Jurkat, Clone E6-1 (cell line): ENCODE measurements around the gene TXNRD3.
"Not testable (repeated sequence)": the region's sequence is repeated elsewhere in the genome, so short reads cannot be mapped to it uniquely, and the experiment has no call there.

Experiments used
- DNase-seq: peaks from one replicate; pipeline ENCODE4 v3.0.0-alpha.2; 2011; ENCODE audit warnings: low read depth, low spot score
- H3K4me3 ChIP-seq: 2 replicates; pipeline ENCODE4 v1.5.1; 2011; ENCODE audit warnings: mild to moderate bottlenecking, low read length, control low read depth, moderate library complexity

The TXNRD3 gene

DNA sequence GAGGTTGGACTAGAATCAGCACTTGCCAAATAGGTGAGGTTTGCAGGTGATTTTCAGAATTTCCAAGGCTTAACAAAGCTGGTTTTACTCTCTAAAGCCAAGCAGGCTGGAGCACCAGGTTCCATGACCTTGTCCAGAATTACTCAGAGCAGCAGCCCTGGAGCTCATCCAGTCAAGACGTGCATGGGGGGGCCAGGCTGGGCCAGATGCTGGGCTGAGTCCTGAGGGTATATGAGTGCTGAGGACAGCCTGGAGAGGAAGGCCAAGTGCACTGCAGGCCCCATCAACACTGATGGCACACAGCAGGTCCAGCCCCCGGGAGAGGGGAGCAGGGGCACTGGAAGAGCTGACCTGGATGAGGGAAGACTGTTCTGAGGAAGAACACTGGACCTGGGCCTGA lies 3.0 kb upstream of the TXNRD3 start:
- DNase-seq = no peak
- no peak overlapping the region for H3K4me3 ChIP-seq

DNA sequence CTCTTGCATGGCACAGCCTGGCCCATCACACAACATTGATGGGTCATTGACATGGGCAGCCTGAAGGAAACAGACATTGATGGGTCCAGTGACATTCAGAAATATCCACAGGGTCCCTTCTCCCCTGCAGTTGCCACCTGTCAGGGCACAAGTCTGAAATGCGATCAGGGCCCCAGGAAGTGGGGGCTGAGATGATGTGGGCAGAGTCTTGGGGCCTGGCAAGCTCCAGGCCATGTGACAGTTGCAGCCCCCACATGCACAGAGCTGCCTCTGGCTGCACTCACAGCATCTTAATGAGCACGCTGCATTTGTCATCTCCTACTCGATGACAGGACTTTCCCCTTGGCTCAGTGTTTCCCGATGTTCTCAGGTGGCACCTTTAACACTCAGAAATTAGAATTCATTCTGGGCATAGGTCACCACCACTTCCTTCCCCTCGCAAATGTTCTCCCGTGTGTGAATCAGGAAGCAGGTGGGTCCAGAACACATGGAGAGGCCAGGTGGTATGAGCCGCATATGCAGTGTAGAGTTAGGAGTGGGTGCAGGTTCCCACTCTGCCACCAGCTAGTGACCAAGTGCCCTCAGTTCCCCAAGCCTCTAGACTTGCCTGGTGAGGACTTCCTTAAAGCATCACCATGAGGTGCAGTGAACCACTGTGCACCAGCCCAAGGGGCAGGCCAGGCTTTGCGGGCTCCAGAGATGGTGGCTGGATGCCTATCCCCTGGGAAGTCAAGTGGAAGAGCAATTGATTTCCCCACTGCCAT lies 1.6 kb upstream of the TXNRD3 start:
- H3K4me3 ChIP-seq = no peak overlapping the region
- no peak for DNase-seq

DNA sequence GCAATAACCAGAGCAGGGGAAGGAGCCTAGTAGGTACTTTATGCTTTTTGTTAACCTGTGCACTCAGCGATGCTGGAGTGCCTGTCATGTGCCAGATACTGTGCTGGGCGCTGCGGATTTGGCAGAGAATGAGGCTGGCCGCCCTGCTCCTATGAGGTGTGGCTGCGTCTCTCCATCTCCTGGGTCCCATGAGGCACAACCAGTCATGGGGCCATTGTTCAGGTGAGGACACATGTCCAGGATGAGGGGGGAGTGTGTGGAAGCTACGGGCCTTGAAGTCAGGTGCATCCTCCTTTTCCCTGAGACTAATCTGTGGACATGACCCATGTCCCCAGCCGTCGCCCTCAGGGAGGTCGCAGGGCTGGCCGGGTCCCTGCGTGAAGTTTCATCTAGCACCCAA lies 963 bp upstream of the TXNRD3 start:
- DNase-seq = no peak
- H3K4me3 ChIP-seq = no peak overlapping the region

DNA sequence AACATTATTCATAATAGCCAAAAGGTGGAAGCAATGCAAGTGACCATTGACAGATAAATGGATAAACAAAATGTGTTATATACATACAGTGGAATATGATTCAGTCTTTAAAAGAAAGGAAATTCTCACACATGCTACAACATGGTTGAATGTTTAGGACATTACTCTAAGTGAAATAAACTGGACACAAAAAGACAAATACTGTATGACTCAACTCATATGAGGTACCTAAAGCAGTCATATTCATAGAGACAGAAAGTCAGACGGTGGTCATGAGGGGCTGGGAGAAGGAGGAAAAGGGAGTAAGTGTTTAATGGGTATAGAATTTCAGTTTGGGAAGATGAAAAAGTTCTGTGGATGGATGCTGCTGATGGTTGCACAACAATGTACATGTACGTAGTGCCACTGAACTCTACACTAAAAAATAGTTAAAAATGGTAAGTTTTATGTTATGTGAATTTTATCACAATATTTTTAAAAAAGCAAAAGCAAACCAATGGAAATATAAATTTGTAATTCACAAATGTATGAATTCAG lies 5.3 kb downstream of the TXNRD3 start:
- no peak for DNase-seq
- H3K4me3 ChIP-seq = no peak overlapping the region

DNA sequence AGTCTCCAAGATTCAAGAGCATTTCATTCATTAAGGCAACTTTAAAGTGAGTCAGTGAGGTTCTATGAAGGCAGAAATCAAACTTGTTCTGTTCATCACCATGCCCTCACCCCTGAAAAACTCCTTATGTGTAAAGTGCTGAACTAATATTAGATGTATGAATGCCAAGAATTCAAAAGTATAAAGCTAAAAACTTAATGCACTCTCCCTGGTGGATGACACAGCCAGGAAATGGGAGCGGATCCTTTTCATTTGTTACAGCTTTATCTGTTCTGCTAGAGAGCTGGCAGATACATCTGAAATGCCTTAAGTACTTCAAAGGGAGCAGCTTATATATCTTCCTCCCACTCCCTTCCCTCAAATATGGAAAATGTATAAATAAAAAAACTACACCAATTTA lies 8.2 kb downstream of the TXNRD3 start:
- H3K4me3 ChIP-seq = no peak overlapping the region
- DNase-seq = no peak

DNA sequence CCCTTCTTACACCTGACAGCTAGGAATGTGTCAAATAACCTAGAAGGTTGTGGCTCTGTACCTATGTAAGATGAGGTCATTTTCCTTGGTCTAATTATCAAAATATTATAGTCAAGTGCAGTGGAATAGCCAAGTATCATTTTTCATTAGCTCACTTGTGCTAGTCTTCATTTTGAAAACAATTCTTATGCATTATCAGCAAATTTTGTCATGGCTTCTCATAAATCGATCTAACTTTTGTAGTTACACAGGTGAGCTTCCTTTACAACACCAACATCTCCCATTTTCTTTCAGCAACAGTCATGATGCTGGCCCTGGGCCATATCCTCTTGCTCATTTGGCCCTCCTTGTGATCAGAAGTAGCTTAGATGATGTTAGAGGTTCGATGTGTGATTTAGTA lies 10.3 kb downstream of the TXNRD3 start:
- H3K4me3 ChIP-seq = no peak overlapping the region
- DNase-seq = no peak

DNA sequence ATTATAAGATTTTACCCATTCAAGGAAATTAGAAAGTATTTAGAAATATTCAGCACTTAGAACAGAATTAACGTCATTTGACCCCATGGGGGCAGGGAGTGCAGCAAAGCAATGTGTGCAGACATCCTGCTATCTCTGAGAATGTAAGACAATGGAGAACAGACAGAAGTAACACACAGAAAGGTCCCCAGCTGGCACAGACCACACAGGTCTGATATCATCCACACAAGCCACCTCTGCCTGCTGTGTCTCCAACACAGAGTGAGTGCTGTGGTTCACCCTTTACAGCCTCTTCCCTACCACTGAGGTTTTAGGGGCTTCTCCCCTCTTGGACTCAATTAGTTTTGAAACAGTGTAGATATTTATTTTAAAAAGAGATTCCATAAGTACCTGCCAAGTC lies 16.1 kb downstream of the TXNRD3 start:
- H3K4me3 ChIP-seq = no peak overlapping the region
- DNase-seq = peak; percentile 74

DNA sequence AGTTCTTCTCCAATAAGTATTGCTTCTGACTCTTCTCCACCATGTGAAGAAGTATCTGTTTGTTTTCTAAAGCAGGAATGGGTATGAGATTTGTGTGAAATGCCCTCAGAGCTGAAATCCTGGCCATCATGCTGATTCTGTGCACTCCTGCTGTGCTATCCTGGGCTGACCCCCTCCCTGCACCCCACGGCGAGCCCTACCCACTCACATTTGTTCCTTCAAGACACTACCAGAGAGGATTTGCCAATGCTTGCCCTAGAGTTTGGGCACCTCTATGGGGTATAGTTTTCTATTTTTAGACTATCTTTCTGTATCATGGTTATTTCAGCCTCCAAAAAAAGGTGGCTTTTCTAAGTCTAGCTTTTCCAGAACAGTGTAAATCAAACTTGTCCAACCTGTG lies 18.5 kb downstream of the TXNRD3 start:
- H3K4me3 ChIP-seq = no peak overlapping the region
- DNase-seq = no peak

DNA sequence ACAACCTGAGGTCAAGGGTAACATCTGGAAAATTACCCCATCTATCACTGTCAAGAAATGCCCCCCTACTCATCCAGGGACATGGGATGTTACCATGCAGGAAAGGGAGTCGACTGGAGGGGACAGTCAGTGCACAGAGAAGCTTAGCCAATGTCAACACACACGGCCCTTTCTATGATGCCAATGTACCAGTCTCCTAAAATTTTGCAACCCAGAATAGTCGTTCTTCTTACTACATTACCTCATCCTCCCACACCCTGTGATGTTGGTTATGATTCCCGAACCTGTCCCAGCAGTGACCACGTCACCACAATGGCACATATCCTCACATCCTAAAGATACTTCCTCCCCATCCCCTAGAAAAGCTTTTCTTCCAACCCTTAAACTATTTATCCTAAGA lies 20.1 kb downstream of the TXNRD3 start:
- DNase-seq = no peak
- no peak overlapping the region for H3K4me3 ChIP-seq

DNA sequence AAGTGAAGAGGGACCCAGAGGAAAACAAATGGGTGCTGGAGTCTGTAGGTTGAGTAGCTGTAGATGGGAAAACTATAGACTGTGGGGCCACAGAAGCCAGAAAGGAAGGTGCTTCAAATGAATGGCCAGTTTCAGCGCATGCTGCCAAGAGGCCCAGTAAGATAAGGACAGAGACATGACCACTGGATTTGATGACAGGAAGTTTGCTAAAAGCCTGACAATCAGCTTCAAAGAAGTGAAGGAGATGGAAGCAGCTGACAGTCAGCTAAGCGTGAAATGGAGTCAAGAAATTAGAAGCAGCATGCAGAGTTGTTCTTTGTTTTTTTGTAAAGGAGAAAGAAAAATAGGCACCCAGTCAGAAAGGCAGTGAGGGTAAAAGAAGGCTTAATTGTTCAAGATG lies 24.9 kb downstream of the TXNRD3 start:
- H3K4me3 ChIP-seq = no peak overlapping the region
- no peak for DNase-seq

DNA sequence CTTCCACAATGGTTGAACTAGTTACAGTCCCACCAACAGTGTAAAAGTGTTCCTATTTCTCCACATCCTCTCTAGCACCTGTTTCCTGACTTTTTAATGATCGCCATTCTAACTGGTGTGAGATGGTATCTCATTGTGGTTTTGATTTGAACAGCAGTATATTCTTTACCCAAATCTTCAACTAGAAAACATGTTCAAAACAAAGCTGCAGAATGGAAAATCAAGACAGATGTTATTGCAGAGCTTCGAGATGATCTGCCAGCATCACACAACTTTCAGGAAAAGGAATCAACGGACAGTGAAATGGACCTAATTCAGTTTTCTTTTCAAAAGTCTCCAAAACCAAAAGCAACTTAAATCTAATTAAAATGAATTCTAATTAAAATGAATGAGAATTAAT lies 29.2 kb downstream of the TXNRD3 start:
- peak; percentile 83 for DNase-seq
- H3K4me3 ChIP-seq = not testable (repeated sequence)

DNA sequence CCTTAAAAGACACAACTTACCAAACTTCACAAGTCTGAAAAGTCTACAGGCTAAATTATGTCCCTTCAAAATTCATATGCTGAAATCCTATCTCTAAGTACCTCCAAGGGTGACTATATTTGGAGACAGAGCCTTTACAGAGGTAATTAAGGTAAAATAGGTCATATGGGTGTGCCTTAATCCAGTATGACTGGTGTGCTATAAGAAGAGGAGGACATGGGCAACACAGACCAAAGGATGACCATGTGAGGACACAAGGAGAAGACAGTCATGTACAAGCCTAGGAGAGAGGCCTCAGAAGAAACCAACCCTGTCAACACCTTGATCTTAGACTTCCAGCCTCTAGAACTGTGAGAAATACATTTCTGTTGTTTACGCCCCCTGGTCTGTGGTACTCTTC lies 32.2 kb downstream of the TXNRD3 start:
- H3K4me3 ChIP-seq = no peak overlapping the region
- no peak for DNase-seq

DNA sequence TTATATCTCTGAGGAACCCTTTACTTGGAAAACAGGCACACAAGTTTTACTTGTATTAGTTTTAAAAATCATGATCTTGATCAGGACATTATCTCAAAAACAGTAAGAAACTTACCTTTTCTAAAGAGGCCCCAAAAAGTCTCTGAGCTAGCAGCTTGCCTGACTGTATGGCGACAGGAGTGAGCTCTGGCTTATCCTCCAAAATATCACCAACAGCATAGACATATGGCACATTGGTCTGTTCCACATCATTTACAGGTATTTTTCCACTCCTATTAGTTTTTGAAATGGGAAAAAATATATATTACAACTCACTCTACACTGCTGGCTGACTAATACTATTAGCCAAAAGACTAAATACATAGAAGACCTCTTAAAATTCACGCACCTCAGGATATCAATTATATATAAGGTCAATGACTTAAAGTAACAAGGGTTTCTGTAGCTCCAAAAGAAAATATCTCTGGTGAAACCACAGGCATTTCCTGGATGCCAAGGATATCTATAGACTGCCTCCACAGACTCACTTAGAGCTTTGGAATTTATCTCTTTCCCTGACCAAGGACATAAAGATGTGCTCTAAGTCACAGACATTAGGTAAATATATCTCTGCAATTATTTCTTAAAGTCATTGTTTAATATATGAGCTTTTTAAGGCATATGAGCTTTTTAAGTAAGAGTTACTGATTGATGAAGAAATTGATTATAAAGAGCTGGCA lies 33.1 kb downstream of the TXNRD3 start:
- no peak overlapping the region for H3K4me3 ChIP-seq
- no peak for DNase-seq

DNA sequence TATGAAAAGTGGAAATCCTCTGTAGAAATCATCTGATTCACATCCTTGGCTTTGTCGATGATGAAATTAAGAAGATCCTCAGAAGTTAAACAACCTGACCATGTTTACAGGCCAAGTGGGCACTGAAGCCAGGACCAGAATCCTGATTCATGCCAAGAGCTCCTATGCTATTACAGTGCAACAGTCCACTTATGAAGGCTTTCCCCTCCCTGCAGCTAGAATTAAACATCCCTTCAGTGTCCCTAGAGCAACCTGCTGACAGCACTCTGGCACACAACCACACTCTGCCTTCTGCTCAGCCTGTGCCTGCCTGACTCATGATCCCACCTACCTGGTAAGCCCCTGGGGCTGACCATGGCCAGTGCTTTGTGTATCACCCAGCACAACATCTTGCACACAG lies 33.8 kb downstream of the TXNRD3 start:
- no peak overlapping the region for H3K4me3 ChIP-seq
- no peak for DNase-seq

DNA sequence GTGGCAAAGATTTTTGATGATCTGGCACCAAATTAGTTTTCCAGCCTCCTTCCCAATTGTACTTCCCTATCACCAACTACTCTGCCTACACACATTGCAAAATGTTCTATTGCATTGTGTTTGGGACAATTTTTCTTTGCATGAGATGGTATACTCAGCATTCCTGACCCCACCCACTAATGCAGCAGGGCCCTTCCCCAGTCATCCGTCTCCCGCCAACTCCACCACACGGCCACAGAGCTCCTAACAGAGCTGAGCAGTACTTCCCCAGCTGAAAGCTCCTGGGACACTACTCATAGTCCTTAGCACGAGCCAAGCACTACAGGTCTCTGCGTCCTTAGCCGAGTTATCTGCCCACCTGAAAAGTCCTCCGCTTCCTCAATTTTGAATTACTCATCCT lies 34.2 kb downstream of the TXNRD3 start:
- no peak for DNase-seq
- no peak overlapping the region for H3K4me3 ChIP-seq

DNA sequence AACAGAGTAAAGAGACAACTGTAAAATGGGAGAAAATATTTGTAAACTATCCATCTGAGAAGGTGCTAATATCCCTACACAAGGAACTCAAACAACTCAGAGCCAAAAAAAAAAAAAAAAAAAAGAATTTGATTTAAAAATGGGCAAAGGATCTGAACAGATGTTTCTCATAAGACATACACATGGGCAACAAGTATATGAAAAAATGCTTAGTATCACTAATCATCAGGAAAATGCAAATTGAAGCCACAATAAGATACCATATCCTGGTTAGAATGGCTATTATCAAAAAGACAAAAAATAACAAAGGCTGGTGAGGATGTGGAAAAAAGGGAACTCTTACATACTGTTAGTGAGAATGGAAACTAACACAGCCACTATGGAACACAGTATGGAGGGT lies 36.2 kb downstream of the TXNRD3 start:
- H3K4me3 ChIP-seq = no peak overlapping the region
- no peak for DNase-seq

DNA sequence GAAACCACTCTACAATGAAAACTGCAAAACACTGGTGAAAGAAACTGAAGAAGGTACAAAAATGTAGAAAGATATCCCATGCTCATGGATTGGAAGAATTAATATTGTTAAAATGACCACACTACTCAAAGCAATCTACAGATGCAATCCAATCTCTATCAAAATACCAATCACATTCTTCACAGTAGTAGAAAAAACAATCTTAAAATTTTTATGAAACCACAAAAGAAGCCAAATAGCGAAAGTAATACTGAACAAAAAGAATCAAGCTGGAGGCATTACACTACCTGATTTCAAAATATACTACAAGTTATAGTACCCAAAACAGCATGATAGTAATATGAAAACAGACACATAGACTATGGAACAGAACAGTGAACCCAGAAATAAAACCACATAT lies 36.9 kb downstream of the TXNRD3 start:
- H3K4me3 ChIP-seq = no peak overlapping the region
- DNase-seq = no peak

DNA sequence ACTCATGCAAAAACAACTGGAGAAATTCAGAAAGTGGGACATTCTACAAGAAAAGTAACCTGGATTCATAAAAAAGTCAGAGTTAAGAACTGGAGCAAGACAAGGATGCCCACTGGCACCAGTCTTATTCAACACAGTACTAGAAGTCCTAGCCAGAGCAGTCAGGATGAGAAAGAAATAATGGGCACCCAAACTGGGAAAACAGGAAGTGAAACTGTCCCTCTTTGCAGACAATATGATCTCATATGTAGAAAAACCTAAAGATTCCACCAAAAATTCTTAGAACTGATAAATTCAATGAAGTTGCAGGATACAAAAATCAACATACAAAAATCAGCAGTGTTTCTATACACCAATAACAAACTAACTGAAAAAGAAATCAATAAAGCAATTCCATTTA lies 37.4 kb downstream of the TXNRD3 start:
- DNase-seq = no peak
- H3K4me3 ChIP-seq = no peak overlapping the region

DNA sequence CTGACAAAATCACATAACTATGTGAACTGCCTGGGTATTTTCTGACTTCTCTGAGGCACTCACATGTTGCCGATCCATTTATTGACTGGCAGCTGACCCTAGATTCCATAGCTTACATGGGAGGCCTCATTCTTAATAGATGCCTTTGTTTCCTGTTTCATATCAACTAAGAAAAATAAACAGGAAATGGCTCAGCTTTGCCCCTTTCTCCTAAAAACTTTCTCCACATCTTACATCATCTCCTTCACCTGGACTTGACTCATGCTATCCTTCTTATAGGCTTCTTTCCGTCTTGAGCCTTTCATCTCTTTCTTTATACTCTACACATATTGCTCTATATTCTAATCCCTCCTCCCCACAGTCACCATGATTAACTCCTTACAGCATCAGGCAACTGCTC lies 38.0 kb downstream of the TXNRD3 start:
- no peak for DNase-seq
- no peak overlapping the region for H3K4me3 ChIP-seq

DNA sequence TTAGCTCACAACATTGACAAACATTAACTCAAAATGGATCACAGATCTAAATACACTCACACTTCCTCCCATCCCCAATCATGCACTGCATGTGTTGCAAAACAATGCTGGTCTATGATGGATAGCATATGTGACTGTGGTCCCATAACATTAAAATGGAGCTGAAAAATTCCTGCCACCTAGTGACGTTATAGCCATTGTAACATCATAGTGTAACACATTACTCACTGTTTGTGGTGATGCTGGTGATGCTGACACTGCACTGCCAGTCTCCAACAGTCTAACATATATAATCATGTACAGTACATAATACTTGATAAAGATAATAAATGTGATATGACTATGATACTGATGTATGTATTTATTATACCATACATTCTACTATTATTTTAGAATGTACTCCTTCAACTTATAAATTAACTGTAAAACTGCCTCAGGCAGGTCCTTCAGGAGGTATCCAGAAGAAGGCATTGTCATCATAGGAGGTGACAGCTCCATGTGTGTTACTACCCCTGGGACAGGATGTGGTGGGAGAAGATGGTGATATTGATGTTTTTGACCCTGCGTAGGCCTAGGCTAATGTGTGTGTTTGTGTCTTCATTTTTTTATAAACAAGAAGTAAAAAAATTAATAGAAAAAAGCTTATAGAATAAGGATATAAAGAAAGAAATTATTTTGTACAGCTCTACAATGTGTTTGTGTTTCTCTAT lies 41.3 kb downstream of the TXNRD3 start:
- DNase-seq = no peak
- no peak overlapping the region for H3K4me3 ChIP-seq
